Natural killer cell (primary cell): ENCODE measurements around the gene CDYL2. TPM values are rescaled to one million over a fixed set of nuclear protein-coding genes. Genes with fewer than 3 reads are reported as not detected.
A peak's percentile ranks its signal among the peaks of the same experiment; 100 is the strongest.

Experiments
- ATAC-seq, 3 donors: fragments of 150-1000 bp in 2 of 3; fragments of 200-7000 bp in 1 of 3; cut with Tn5 transposase; 1 replicate in 1 of 3; 2 replicates in 2 of 3; pipeline ENCODE4 v1.10.0; 2021; ENCODE audit warnings: mild to moderate bottlenecking in 2 of 3, moderate library complexity in 2 of 3
- DNase-seq, 2 donors: peaks; one replicate each; pipeline versions ENCODE4 v3.0.0 to v3.0.0-alpha.2; 2013 to 2021; ENCODE audit warnings: mixed read lengths in 1 of 2
- H3K27ac ChIP-seq: one replicate; pipeline ENCODE4 v1.5.1; 2013; ENCODE audit warnings: mild to moderate bottlenecking, low read length
- H3K27me3 ChIP-seq: one replicate; pipeline ENCODE4 v1.6.1; 2013; ENCODE audit warnings: low read length; ENCODE audit not compliant: control insufficient read depth, insufficient read depth
- H3K36me3 ChIP-seq: one replicate; pipeline ENCODE4 v1.6.1; 2013; ENCODE audit warnings: low read length; ENCODE audit not compliant: control insufficient read depth, insufficient read depth
- H3K4me1 ChIP-seq: one replicate; pipeline ENCODE4 v1.6.1; 2013; ENCODE audit warnings: low read length; ENCODE audit not compliant: control insufficient read depth, insufficient read depth
- H3K4me3 ChIP-seq: one replicate; pipeline ENCODE4 v1.5.1; 2013; ENCODE audit warnings: low read length
- H3K9me3 ChIP-seq: one replicate; pipeline ENCODE4 v1.6.1; 2013; ENCODE audit warnings: low read length; ENCODE audit not compliant: control insufficient read depth, insufficient read depth
- H3K27ac Mint-ChIP-seq, 2 donors: one replicate each; pipeline ENCODE4 v1.8.0; 2022; ENCODE audit warnings: mild to moderate bottlenecking in 2 of 2, mixed read lengths in 2 of 2, moderate library complexity in 1 of 2
- H3K27me3 Mint-ChIP-seq, 2 donors: one replicate each; pipeline ENCODE4 v1.8.0; 2022; ENCODE audit warnings: low read depth in 2 of 2, mixed read lengths in 2 of 2
- H3K36me3 Mint-ChIP-seq: one replicate; pipeline ENCODE4 v1.8.0; 2022; ENCODE audit warnings: mixed read lengths
- H3K4me1 Mint-ChIP-seq, 2 donors: one replicate each; pipeline ENCODE4 v1.8.0; 2022; ENCODE audit warnings: mixed read lengths in 2 of 2
- H3K4me3 Mint-ChIP-seq: one replicate; pipeline ENCODE4 v1.8.0; 2022; ENCODE audit warnings: mild to moderate bottlenecking, moderate library complexity, mixed read lengths
- H3K9me3 Mint-ChIP-seq, 2 donors: one replicate each; pipeline ENCODE4 v1.8.0; 2022; ENCODE audit warnings: mixed read lengths in 2 of 2
- WGBS: methylation state at CpG from one replicate; pipeline ENCODE4 v1.1.7; 2013; ENCODE audit warnings: missing lambda C conversion rate; ENCODE audit not compliant: insufficient coverage; 5-methylcytosine and 5-hydroxymethylcytosine counted together
- intact Hi-C: fragments of 100-400 bp; cut with micrococcal nuclease; formaldehyde crosslinking; loops from one replicate; pipeline ENCODE4 v1.14.2; 2022
- total RNA-seq, 4 donors: library from RNA; stranded (reverse); fragments of 120-200 nt in 1 of 4; gene quantifications; one replicate each; pipeline versions ENCODE4 v1.2.3 to v1.2.4, GENCODE V29; 2013 to 2022
- TF ChIP-seq, protein P1 (sequence below): fragments of 200-600 bp; IDR thresholded peaks from one replicate; pipeline ENCODE4 v1.8.0; 2022; ENCODE audit warnings: antibody characterized with exemption

The CDYL2 gene
- total RNA-seq, 3 donors from 2014 or later (not counting 1 experiment from before 2014, with no cell fraction given), result 2.7 to 14.5 (median 3.4) TPM

DNA sequence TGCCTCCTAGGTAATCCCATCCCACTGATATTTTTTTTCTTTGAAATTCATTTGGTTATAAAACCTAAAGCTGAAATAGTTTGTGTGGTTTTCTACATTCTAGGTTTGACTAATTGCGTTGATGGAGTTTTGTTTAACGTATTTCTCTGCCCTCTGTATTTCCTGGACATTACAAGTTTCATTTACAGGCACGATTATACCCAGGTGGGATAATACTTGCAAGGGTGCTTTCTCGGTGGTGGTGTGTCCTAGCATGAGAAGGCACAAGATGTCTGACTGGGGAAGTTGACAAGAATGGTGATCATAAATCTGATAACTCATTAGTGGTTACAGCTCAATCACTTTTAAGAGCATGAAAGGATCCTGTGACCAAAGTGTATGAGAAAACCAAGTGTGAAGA, 218.6 kb downstream of the CDYL2 start:
- H3K36me3 Mint-ChIP-seq, result no peaks in the 10 kb centered on the region
- Histone ChIP-seq H3K9me3 (no peaks in the 10 kb centered on the region), H3K27ac (no peak overlapping the region), H3K36me3 (no peaks in the 10 kb centered on the region), H3K4me1 (peaks cover under 1% of the 10 kb centered on the region), H3K27me3 (no peaks in the 10 kb centered on the region), H3K4me3 (no peak overlapping the region)
- DNase-seq, result peak in 1 of 2 donors; percentile 39
- H3K27ac Mint-ChIP-seq, result no peak overlapping the region
- 88% methylated on average over 1 of the region's 4 CpGs for WGBS
- ATAC-seq, result peak in 1 of 3 donors; percentile 44
- peaks cover 20% of the 10 kb centered on the region in 2 donors for H3K27me3 Mint-ChIP-seq
- TF ChIP-seq, protein P1, sequence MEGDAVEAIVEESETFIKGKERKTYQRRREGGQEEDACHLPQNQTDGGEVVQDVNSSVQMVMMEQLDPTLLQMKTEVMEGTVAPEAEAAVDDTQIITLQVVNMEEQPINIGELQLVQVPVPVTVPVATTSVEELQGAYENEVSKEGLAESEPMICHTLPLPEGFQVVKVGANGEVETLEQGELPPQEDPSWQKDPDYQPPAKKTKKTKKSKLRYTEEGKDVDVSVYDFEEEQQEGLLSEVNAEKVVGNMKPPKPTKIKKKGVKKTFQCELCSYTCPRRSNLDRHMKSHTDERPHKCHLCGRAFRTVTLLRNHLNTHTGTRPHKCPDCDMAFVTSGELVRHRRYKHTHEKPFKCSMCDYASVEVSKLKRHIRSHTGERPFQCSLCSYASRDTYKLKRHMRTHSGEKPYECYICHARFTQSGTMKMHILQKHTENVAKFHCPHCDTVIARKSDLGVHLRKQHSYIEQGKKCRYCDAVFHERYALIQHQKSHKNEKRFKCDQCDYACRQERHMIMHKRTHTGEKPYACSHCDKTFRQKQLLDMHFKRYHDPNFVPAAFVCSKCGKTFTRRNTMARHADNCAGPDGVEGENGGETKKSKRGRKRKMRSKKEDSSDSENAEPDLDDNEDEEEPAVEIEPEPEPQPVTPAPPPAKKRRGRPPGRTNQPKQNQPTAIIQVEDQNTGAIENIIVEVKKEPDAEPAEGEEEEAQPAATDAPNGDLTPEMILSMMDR, result no peak
- H3K9me3 Mint-ChIP-seq, result no peaks in the 10 kb centered on the region
- H3K4me3 Mint-ChIP-seq, result no peak overlapping the region
- intact Hi-C loops, result no loop called here
- peaks cover under 1 to 1% of the 10 kb centered on the region in 2 donors for H3K4me1 Mint-ChIP-seq

DNA sequence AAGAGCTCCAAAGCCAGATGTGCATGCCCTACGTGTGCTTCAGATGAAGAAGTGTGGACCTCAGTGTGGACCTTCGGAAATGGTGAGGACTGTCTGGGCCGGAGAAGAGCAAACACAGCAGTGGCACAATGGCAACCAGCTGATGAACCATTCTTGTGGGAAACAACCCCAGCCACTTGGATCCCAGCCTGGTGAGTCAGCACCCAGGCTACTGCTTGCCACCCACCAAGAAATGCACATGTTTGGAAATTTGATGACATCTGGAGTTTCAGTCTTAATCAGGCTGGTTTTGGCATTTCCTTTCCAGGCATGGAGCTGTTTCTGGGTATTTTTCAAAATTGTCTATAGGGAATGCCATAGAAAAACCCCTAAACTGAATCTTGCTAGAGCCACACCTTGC, 220.9 kb downstream of the CDYL2 start:
- Mint-ChIP-seq H3K9me3 (no peaks in the 10 kb centered on the region), H3K36me3 (no peaks in the 10 kb centered on the region), H3K4me1 (no peaks in the 10 kb centered on the region), H3K4me3 (no peak overlapping the region), H3K27ac (no peak overlapping the region), H3K27me3 (peaks cover 16 to 18% of the 10 kb centered on the region in 2 donors)
- TF ChIP-seq, protein P1, result no peak
- Histone ChIP-seq H3K9me3 (no peaks in the 10 kb centered on the region), H3K4me1 (peaks cover 8% of the 10 kb centered on the region), H3K4me3 (no peak overlapping the region), H3K27ac (no peak overlapping the region), H3K27me3 (no peaks in the 10 kb centered on the region), H3K36me3 (no peaks in the 10 kb centered on the region)
- ATAC-seq (no peak), DNase-seq (no peak)
- 88% methylated on average over 3 of the region's 3 CpGs for WGBS
- intact Hi-C loops, result no loop called here

DNA sequence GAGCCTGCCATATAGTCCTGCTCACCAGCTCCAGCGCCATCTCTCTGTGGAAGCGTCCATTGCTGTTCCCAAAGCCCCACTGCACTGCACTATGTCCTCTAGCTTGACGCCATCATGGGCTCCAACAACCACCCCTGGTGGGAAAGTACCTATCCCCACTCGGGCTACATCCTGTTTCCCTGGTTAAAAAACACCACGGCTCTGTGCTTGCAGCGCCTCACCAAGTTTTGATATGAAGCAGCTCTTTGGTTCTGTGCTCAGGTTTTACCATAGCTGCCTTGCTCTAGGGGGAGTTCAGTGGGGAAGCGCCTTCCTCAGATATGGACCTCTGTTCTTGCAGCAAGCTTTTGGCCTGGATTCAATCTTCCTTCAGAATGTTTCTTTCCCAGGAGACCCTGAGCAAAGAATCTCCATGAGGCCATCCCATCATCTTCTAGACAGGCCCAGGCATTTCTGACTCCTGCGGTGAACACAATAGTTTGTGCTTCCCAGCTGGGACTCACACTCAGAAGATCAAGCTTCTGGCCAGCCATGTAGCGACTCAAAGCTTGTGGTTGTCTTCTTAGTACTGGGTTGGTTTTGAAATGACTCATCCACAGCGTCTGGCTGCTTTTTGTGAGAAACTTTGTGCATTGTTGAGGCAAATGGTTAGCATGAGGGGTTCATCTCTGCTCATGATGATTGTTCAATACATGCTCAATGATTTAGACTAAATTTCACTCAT, 224.1 kb downstream of the CDYL2 start:
- peaks cover 8% of the 10 kb centered on the region for H3K4me1 ChIP-seq
- Mint-ChIP-seq H3K27ac (no peak overlapping the region), H3K27me3 (peaks cover 0 to 11% of the 10 kb centered on the region in 2 donors), H3K9me3 (no peaks in the 10 kb centered on the region), H3K4me3 (no peak overlapping the region), H3K4me1 (no peaks in the 10 kb centered on the region), H3K36me3 (no peaks in the 10 kb centered on the region)
- WGBS, result 61% methylated on average over 10 of the region's 10 CpGs
- H3K4me3 ChIP-seq, result no peak overlapping the region
- TF ChIP-seq, protein P1, result no peak
- ATAC-seq, result peak; percentile 42 to 76 (median 55)
- no peaks in the 10 kb centered on the region for H3K27me3 ChIP-seq
- H3K36me3 ChIP-seq, result no peaks in the 10 kb centered on the region
- H3K27ac ChIP-seq, result peak overlapping the region; percentile 30
- H3K9me3 ChIP-seq, result no peaks in the 10 kb centered on the region
- DNase-seq, result peak in 1 of 2 donors; percentile 85
- intact Hi-C loops, result no loop called here
